GM12872 (cell line): ENCODE results near the gene NPAS3.
A peak's percentile ranks its signal among the peaks of the same experiment; 100 is the strongest.

Experiments
- TF ChIP-seq, protein P1 (sequence below): IDR thresholded peaks from 3 replicates; pipeline ENCODE4 v1.5.1; 2011; ENCODE audit warnings: low read depth, mild to moderate bottlenecking, low read length, moderate library complexity; ENCODE audit not compliant: insufficient read depth

The NPAS3 gene

DNA sequence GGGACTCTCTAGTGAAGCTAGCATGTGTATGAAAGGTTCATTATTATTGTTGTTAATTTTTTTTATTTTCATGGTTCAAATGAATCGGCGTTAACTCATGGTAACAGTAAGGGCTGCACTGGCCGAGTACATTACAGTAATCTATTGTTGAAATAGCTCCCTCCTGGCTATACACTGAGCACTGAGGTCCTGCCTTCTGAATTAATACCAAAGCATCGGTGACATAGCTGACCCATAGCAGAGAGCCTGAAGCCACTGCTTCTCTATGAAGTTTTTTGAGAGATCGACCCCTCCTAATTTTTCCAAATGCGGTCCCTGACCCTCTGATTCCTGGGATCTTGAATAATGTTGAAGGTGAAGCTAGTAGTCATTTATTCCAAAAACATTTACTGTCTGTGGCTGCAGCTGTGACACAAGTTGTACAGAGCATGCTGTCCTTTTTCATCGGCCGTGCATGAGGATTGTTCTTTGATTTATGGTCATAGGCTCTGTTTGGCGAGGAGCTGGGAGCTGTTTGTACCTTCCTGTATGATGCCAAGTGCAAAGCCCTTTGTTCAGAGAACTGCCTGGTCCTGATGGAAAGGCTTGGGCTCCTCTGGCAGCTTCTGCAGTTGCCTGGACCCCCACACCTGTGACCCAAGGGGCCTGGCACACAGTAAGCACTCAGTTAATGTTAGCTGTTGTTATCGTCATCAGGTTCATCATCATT lies 525.7 kb downstream of the NPAS3 start:
- TF ChIP-seq, protein P1, sequence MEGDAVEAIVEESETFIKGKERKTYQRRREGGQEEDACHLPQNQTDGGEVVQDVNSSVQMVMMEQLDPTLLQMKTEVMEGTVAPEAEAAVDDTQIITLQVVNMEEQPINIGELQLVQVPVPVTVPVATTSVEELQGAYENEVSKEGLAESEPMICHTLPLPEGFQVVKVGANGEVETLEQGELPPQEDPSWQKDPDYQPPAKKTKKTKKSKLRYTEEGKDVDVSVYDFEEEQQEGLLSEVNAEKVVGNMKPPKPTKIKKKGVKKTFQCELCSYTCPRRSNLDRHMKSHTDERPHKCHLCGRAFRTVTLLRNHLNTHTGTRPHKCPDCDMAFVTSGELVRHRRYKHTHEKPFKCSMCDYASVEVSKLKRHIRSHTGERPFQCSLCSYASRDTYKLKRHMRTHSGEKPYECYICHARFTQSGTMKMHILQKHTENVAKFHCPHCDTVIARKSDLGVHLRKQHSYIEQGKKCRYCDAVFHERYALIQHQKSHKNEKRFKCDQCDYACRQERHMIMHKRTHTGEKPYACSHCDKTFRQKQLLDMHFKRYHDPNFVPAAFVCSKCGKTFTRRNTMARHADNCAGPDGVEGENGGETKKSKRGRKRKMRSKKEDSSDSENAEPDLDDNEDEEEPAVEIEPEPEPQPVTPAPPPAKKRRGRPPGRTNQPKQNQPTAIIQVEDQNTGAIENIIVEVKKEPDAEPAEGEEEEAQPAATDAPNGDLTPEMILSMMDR: no peak

DNA sequence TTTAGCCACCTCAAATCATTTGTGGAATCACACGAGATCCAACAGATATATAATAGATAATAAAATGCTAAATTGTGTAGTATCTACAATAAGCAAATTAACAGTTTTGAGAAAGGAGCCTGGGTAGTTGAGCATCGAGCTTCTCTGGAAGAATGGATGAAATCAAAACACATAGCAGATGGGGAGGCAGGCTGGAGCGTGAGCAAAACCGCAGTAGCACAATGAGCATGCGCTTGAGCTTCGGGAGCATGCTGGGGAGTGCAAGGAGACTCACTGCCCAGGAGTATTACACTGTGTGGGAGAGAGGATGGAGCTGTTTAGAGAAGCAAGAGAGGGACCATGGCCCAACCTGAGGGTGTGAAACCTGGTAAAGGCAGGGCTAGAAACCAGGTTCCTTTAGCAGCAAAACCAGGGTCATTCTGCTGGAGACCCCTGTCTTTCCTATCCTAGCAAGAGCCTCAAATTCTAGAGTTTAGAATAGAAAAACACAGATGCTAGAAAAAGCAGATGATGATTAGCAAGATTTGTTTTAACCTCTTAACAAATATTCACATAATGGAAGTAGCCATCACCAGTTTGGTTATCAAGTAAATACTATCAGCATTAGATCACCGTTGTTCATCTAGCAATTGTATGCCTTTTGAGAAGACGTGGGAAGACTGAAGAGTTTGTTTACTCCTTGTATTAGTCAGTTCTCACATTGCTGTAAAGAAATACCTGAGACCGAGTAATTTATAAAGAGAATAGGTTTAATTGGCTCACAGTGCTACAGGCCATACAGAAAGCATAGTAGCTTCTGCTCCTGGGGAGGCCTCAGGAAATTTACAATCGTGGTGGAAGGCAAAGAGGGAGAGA lies 527.4 kb downstream of the NPAS3 start:
- TF ChIP-seq, protein P1: no peak

DNA sequence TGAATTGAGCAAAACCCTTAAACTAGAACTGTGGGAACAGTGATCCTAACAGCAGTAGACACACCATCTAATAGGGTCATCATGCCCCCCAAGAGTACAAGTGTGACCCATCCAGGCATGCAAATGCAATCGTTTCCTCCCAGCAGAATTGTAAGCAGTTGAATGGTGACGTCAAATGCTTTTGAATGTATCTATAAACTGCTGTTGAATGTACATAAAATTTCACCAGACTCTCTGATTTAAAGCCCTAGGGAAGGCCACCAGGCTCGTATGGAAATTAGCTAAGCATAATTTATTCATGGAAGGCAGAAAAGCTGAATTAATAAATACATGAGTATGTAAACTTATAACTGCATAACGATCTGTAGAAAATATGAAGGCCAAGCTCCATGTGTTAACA lies 529.3 kb downstream of the NPAS3 start:
- TF ChIP-seq, protein P1: no peak

DNA sequence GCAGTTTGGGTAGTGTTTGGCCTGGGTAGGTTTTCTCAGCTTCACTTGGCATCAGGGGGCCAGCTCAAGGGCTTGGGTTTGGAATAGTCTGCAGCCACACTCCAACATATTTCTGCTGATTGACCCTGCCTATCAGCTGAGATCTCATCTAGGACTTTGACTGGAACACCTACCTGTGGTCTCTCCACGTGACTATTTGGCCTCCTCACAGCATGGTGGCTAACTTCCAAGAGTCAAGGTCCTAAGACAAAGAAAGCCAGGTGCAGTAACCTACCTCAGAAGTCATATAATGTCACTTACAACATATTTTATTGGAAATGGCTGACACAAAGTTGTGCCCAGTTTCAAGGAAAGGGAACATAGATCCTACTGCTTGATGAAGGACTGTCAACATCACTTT lies 531.2 kb downstream of the NPAS3 start:
- TF ChIP-seq, protein P1: no peak

DNA sequence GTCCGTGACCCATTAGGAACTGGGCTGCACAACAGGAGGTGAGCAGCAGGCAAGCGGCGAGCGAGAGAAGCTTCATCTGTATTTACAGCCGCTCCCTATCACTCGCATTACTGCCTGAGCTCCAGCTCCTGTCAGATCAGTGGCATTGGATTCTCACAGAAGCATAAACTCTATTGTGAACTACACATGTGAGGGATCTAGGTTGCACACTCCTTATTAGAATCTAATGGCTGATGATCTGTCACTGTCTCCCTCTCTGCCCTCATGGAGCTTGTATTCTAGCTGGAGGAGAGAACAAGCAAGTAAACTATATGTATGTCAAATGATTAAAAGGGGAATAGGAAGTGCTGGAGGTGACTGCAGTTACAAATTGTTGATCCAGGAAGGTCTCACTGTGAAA lies 533.1 kb downstream of the NPAS3 start:
- TF ChIP-seq, protein P1: no peak

DNA sequence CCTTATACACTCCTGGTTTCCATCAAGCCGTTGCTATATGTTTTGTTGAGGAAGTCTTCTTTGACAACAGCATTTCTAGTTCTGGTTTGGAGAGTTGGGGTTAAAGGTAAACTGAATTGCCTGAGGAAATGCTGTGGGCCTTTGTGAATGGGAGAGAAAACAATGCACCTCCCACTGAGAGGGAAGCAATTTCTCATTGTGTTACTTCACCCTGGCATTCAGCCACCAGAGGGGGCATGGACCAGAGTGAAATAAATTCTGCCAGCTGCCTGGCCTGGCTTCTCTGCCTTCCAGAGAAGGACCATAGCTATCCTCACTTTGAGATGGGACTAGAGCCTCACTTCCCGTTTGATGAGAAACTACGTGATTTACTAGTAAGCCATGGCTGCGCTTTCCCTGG lies 536.9 kb downstream of the NPAS3 start:
- TF ChIP-seq, protein P1: peak; percentile 37; the same call in 1 of the 3 replicates

DNA sequence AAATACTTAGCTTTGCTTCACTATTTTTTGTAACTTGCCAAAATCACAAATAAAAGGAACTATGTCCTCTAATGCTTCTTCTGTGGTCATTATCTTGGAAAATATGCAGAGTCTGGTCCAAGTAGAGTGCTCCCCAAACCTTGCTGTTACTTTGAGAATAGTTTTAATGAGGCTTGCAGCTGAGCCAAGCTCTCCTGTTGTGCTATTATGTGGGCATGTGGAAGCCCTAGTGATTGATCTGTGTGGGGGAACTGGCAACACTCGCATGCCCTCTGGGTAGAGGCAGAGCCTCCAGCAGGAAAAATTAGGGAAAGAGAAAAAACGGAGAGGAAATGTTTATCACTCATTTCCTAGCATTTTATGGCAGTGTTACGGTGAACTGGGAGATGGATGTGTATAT lies 539.1 kb downstream of the NPAS3 start:
- TF ChIP-seq, protein P1: no peak
